ENCODE measurements around the gene C18orf54.

C18orf54 gene

DNA sequence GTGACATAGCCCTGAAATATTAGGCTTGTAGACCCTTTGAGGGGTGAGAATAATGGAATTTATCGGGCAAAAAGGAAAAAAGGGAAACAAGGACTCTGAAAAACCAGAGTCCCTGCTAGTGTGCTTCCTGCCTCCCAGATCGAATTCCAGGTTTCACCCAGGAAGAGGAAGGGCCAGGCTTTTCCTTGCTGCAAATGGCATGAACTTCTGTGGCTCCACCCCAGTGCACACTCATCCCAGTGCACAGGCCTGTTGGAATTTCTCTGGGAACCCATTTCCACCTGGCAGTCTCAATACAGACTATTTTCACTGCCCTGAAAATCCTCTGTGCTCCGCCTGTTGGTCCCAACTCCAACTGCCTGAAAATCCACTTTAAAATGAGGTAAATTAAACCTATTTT lies 29.9 kb downstream of the C18orf54 start:
- no peak for DNase-seq

DNA sequence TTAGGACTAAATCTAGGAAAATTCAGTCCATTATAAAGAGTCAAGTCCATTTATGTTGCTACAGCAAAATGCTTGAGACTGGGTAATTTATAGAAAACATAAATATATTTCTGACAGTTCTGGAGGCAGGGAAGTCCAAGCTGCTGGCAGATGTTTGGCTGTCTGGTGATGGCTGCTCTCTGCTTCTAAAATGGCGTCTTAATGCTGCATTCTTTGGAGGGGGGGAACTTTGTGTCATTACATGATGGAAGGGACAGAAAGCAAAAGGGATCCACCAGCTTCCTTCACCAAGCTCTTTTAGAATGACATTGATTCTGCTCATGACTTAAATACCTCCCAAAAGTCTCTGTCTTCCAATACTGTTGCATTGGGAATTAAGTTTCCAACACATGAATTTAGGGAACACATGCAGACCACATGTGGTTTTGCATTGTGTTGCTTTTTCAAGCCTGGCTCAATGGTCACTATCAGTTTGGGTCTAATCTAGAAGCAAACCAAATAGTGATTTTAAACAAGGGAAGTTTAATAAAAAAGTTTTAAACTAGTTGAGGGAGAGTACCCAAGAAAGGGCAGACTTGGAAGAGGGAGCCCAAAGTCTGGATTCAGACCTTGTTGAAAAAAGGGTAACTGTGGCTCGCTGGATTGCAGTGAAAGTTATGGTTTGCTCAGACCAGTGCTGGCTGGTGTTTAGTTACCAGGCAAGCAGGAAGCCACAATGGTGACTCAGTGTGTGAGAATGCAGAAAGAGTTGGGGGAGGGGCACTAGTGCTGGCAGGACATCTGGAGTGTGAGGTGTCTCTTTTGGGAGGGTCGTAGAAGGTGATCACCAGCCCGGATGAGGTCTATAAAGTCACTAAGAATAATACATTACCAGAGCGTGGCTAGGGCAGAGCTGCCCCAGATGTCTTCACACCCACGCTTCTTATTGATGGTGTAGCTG lies 30.8 kb downstream of the C18orf54 start:
- no peak for DNase-seq

GRCh38 chr18:54389143-54389505 lies 31.4 kb downstream of the C18orf54 start:
- DNase-seq, result no peak

DNA sequence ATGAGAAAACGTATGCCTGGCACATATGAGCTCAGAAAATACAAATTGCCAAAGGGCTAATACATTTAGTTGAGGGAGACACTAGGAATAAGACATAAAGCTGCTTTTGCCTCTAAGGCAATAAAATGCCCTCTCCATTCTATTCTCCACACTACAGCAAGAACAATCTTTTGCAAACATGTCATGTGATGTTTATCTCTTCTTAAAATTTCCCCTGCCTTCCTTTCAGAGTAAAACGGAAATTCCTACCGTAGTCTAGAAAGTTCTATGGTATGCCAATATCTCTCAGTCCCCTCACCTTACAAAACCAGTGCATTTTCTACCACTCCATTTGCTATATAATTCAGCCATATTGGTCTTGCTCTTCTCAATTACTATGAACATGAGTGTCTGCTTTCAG lies 33.1 kb downstream of the C18orf54 start:
- no peak for DNase-seq

- peak; percentile 67 for DNase-seq
These were observed 34.9 kb downstream of the C18orf54 start for GRCh38 chr18:54392543-54393023.

DNA sequence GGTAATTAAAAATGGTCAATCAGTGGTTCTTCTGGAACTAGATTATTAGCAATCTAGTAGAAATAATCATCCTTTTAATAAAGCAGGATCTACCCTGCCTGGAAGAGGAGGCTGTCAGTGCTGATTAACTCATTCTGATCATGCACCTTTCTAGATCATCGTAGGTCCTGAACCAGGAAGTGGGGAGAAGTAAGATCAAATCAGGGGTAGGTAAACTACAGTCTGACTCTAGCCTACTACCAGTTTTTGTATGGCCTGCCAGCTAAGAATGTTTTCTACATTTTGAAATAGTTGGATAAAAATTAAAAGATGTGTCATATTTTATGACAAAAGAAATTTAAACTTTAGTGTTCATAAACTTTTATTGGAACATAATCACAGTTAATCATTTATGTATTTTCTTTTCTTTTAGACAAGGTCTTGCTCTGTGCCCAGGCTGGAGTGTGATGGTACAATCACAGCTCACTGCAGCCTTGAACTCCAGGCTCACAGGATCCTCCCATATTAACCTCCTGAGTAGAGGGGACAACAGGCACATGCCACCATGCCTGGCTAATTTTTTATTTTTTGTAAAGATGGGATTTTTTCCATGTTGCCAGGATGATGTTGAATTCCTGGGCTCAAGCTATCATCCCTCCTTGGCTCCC lies 36.1 kb downstream of the C18orf54 start:
- DNase-seq, result no peak

GRCh38 chr18:54396760-54397159 lies 39.1 kb downstream of the C18orf54 start:
- no peak for DNase-seq

DNA sequence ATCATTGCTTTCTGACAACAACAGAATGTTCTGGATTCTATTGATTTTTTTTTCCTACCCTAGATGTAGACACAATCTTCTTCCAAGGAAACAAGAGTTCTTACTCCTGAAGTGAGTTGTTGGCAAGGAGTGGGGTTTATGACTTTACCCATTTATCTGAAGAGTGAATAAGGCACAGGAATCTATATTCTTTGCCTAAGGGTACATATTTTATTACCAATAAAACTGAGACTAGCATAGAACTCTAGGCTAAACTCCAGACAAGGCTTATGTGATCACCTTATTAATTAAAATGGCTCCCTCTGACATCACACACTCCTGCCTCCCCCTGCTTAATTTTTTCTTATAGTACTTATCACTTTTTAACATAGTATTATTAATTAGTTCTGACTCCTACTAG lies 47.6 kb downstream of the C18orf54 start:
- no peak for DNase-seq

DNA sequence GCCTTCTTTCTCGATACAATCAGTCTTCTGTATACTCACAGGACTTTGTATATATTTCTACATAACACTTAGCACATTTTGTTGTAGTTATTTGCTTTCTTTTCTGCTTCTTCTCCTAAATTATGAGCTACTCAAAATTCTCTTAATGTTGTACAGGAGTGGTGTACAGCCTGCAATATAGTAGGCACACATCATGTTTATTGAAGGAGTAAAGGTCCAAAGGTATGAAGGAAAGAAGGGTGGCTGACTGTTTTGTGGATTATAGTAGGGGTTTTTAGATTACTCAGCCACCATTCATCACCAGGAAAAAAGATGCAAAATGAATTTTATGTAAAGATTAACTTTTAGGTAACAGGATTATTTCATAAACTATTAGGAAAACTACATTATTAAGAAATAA lies 54.1 kb downstream of the C18orf54 start:
- no peak for DNase-seq

DNA sequence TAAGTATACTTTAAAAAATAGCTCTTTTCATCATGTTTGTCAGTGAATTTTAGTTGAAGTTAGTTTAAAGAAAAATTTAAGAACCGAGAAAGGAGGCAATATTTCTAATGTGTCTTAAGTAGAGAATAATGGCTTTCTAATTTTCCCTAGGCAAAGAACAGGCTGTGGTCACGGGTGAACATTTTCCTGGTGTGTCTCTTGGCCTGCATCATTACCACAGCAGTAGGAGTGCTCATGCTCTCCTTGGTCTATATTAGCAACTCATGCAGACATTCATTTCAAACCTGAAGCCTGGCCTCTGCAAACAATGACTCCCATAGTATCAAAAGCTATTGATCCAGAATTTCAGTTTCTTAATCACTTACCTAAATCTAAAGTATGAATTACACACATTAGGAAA lies 57.4 kb downstream of the C18orf54 start:
- no peak for DNase-seq

DNA sequence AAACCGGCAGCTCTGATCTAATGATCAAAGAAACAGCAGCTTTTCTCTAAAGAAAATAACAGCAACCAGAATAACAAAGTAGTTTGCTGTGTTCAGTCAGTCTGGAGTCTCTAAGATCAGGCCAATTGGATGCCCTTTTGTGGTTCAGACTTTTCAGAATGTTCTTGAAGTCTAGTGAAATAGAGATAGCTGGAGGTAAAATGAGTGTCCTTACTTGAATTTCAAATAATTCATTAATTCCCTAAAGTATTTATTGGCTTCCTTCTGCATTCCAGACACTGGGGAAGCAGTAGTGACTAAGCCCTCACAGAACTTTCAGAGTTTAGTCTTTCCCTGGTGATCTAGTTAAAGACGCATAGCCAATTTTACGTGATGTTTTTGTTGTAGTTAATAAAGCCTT lies 58.7 kb downstream of the C18orf54 start:
- DNase-seq, result no peak

GRCh38 chr18:54423831-54424230 lies 66.1 kb downstream of the C18orf54 start:
- no peak for DNase-seq

DNA sequence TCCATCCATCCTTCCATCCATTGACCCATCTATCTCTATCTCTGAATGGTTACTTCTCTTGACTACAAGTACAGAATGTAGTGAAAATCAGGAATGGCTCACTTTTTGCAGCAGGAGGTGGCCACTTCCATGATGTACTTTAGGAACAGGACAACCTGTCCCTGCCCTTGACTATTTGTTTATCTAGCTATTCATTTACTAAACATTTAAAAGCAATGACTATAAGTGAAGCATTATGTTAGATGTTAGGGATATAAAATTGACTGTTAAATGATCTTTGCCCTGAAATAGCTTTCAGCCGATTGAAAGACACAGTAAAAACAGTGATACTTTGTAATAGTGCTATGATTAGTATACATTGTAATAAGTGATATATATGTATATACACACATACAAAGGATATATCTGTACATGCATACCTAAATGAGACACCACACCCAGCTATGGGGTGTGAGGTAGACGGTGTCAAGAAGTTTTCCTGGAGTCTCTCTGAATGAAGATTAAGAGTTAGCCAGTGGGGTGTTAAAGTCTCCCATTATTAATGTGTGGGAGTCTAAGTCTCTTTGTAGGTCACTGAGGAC lies 68.5 kb downstream of the C18orf54 start:
- no peak for DNase-seq
